K562 (cell line): ENCODE data around the gene USP20. TPM values are rescaled to one million over a fixed set of nuclear protein-coding genes. Genes with fewer than 3 reads are reported as not detected.

Experiments
- ARID1B ChIP-seq: fragments of 450-650 bp; IDR thresholded peaks from 2 replicates; pipeline ENCODE4 v1.6.1; 2016; ENCODE audit warnings: antibody characterized with exemption, mild to moderate bottlenecking, inconsistent platforms
- C11orf30 ChIP-seq: fragments of 450-650 bp; IDR thresholded peaks from 2 replicates; pipeline ENCODE4 v1.6.1; 2016; ENCODE audit warnings: low read depth, mild to moderate bottlenecking
- COPS2 ChIP-seq: fragments of 450-650 bp; conservative IDR thresholded peaks from 2 replicates; pipeline ENCODE4 v1.6.1; 2016; ENCODE audit warnings: mild to moderate bottlenecking, moderate library complexity
- EZH2 ChIP-seq: IDR thresholded peaks from 2 replicates; pipeline ENCODE4 v1.6.1; 2012; ENCODE audit warnings: low read depth, mild to moderate bottlenecking, inconsistent platforms, low read length, borderline replicate concordance
- HMG20A ChIP-seq: fragments of 450-650 bp; formaldehyde crosslinking; conservative IDR thresholded peaks from 2 replicates; pipeline ENCODE4 v1.4.0; 2020; ENCODE audit warnings: mild to moderate bottlenecking, mixed read lengths
- NELFE ChIP-seq: IDR thresholded peaks from 2 replicates; pipeline ENCODE4 v1.6.1; 2011; ENCODE audit warnings: mild to moderate bottlenecking; ENCODE audit not compliant: insufficient read depth, insufficient read length
- NFATC3 ChIP-seq: fragments of 450-650 bp; IDR thresholded peaks from 2 replicates; pipeline ENCODE4 v1.6.1; 2017; ENCODE audit warnings: mild to moderate bottlenecking
- POLR3G ChIP-seq: IDR thresholded peaks from 2 replicates; pipeline ENCODE4 v1.6.1; 2011; ENCODE audit not compliant: insufficient read length, insufficient replicate concordance; ENCODE audit errors: extremely low read depth
- RAD21 ChIP-seq, 2 experiments: fragments of 250-450 bp in 1 of 2; fragments of 450-650 bp in 1 of 2; sonication (Bioruptor Pico) in 1 of 2; formaldehyde crosslinking in 1 of 2; IDR thresholded peaks in 1 of 2; conservative IDR thresholded peaks in 1 of 2; 2 replicates each; pipeline versions ENCODE4 v1.4.0 to v1.8.0; 2020 to 2022; ENCODE audit warnings: mild to moderate bottlenecking in 2 of 2, moderate library complexity in 1 of 2
- RBM34 ChIP-seq: fragments of 200-400 bp; formaldehyde crosslinking; IDR thresholded peaks from 2 replicates; pipeline ENCODE4 v1.6.1; 2018; ENCODE audit warnings: low read length, borderline replicate concordance; ENCODE audit not compliant: insufficient read depth
- SAFB2 ChIP-seq: fragments of 200-400 bp; formaldehyde crosslinking; IDR thresholded peaks from 2 replicates; pipeline ENCODE4 v1.6.1; 2018; ENCODE audit warnings: borderline replicate concordance, low read length, low read depth, moderate library complexity; ENCODE audit not compliant: severe bottlenecking
- TCF3 ChIP-seq: sonication (generic); formaldehyde crosslinking; IDR thresholded peaks from 2 replicates; pipeline ENCODE4 v1.4.0; 2020; ENCODE audit warnings: mild to moderate bottlenecking, missing genetic modification reagents
- TEAD2 ChIP-seq: fragments of 450-650 bp; IDR thresholded peaks from 2 replicates; pipeline ENCODE4 v1.6.1; 2016; ENCODE audit warnings: missing genetic modification characterization, control low read depth, missing compliant biosample characterization
- YY1 ChIP-seq, 3 experiments: IDR thresholded peaks; 2 replicates each; pipeline ENCODE4 v1.6.1; 2011; ENCODE audit warnings: low read length in 2 of 3, mild to moderate bottlenecking in 2 of 3, moderate library complexity in 2 of 3, borderline replicate concordance in 1 of 3, control low read depth in 1 of 3, low read depth in 1 of 3; ENCODE audit not compliant: insufficient read depth in 3 of 3, insufficient replicate concordance in 2 of 3, control insufficient read depth in 1 of 3, insufficient read length in 1 of 3; ENCODE audit errors: extremely low read depth in 1 of 3
- ZKSCAN3 ChIP-seq: fragments of 250-450 bp; sonication (Bioruptor Pico); IDR thresholded peaks from 2 replicates; pipeline ENCODE4 v1.4.0; 2020
- polyA plus RNA-seq, 8 experiments: library from polyadenylated mRNA; depleted of rRNA in 4 of 8; stranded (reverse) in 5 of 8; unstranded in 3 of 8; fragments of >200 nt; fragmentation: Nextera tagmentation in 2 of 8; fragmentation: Illumina TruSeq in 1 of 8; extraction: Ambion mirVana in 2 of 8; extraction: Trizol in 1 of 8; gene quantifications; 2 replicates each; pipeline versions ENCODE4 v1.2.1 to v1.2.3, GENCODE V29; 2011 to 2014; ENCODE audit warnings: inconsistent platforms in 1 of 8, missing spikeins in 1 of 8
- total RNA-seq, 7 experiments: library from RNA; depleted of rRNA in 6 of 7; stranded (reverse); fragments of >200 nt in 6 of 7; fragmentation: Illumina TruSeq in 2 of 7; extraction: Trizol in 2 of 7; gene quantifications; 2 replicates each; pipeline versions ENCODE4 v1.2.1 to v1.2.3, GENCODE V29; 2011 to 2021; ENCODE audit warnings: low replicate concordance in 1 of 7
- TF ChIP-seq, protein P1 (sequence below): sonication (generic); formaldehyde crosslinking; IDR thresholded peaks from 2 replicates; pipeline ENCODE4 v1.8.1; 2023; ENCODE audit warnings: mild to moderate bottlenecking, missing genetic modification reagents
- TF ChIP-seq, protein P2 (sequence below): fragments of 450-650 bp; formaldehyde crosslinking; IDR thresholded peaks from 2 replicates; pipeline ENCODE4 v1.4.0; 2022; ENCODE audit warnings: mild to moderate bottlenecking, moderate library complexity
- TF ChIP-seq, protein P3 (sequence below): fragments of 450-650 bp; IDR thresholded peaks from 2 replicates; pipeline ENCODE4 v1.6.1; 2017; ENCODE audit warnings: antibody characterized with exemption
- TF ChIP-seq, protein P4 (sequence below): fragments of 250-450 bp; sonication (Bioruptor Pico); IDR thresholded peaks from 2 replicates; pipeline ENCODE4 v1.5.0; 2021
- TF ChIP-seq, protein P5 (sequence below): fragments of 250-450 bp; sonication (Bioruptor Pico); IDR thresholded peaks from 2 replicates; pipeline ENCODE4 v1.8.0; 2021; ENCODE audit warnings: mild to moderate bottlenecking, moderate library complexity

Gene USP20
- total and polyA plus RNA-seq, 9 of the 15 experiments (the other 6 are each of a cell fraction or from before 2014, with no cell fraction given), result 1.9 to 136 (median 49.1) TPM

DNA sequence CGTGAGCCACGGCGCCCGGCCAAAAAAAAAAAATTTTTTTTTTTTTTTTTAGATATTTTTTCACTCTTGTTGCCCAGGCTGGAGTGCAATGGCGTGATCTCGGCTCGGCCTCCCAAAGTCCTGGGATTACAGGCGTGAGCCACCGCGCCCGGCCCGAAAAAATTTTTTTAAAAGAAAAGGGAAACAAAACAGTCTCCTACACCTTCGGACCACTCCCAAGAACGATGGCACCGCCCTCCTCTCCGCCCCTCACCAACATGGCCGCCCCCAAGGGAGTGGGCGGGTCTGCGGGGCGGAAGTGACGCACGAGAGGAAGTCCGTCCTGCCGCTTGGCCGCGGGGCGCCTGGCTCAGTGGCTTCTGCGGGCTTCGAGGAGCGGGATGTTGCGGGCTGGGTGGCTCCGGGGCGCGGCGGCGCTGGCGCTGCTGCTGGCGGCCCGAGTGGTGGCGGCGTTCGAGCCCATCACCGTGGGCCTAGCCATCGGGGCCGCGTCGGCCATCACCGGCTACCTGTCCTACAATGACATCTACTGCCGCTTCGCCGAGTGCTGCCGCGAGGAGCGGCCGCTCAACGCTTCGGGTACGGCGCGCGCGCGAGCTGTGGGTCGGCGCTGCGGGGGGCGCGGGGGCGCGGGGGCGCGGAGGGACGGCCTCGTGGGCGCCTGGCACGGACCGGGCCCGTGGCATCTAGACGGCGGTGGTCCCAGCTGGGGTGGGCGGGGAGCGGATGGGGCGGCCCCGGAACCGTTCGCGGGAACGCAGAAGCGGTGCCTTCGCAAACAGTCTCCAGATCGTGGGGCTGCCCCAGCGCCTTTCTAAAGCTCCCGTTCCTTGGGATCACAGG lies 32.2 kb upstream of the USP20 start, which contains the start of gene TOR1B (continued):
- TF ChIP-seq, protein P1, sequence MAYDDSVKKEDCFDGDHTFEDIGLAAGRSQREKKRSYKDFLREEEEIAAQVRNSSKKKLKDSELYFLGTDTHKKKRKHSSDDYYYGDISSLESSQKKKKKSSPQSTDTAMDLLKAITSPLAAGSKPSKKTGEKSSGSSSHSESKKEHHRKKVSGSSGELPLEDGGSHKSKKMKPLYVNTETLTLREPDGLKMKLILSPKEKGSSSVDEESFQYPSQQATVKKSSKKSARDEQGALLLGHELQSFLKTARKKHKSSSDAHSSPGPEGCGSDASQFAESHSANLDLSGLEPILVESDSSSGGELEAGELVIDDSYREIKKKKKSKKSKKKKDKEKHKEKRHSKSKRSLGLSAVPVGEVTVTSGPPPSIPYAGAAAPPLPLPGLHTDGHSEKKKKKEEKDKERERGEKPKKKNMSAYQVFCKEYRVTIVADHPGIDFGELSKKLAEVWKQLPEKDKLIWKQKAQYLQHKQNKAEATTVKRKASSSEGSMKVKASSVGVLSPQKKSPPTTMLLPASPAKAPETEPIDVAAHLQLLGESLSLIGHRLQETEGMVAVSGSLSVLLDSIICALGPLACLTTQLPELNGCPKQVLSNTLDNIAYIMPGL (CRISPR knock-in tag), result no peak
- TF ChIP-seq POLR3G, result no peak
- no peak for TF ChIP-seq EZH2
- TF ChIP-seq NELFE, result no peak
- TF ChIP-seq ZKSCAN3 (CRISPR knock-in tag), result no peak
- no peak for TF ChIP-seq TCF3
- TF ChIP-seq HMG20A (CRISPR knock-in tag), result no peak
- TF ChIP-seq ARID1B, result no peak; the same call in 1 of the 2 replicates
- no peak for TF ChIP-seq SAFB2
- TF ChIP-seq, protein P2, sequence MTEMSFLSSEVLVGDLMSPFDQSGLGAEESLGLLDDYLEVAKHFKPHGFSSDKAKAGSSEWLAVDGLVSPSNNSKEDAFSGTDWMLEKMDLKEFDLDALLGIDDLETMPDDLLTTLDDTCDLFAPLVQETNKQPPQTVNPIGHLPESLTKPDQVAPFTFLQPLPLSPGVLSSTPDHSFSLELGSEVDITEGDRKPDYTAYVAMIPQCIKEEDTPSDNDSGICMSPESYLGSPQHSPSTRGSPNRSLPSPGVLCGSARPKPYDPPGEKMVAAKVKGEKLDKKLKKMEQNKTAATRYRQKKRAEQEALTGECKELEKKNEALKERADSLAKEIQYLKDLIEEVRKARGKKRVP (CRISPR knock-in tag), result no peak
- TF ChIP-seq, protein P3, sequence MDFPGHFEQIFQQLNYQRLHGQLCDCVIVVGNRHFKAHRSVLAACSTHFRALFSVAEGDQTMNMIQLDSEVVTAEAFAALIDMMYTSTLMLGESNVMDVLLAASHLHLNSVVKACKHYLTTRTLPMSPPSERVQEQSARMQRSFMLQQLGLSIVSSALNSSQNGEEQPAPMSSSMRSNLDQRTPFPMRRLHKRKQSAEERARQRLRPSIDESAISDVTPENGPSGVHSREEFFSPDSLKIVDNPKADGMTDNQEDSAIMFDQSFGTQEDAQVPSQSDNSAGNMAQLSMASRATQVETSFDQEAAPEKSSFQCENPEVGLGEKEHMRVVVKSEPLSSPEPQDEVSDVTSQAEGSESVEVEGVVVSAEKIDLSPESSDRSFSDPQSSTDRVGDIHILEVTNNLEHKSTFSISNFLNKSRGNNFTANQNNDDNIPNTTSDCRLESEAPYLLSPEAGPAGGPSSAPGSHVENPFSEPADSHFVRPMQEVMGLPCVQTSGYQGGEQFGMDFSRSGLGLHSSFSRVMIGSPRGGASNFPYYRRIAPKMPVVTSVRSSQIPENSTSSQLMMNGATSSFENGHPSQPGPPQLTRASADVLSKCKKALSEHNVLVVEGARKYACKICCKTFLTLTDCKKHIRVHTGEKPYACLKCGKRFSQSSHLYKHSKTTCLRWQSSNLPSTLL, result no peak
- TF ChIP-seq, protein P4, sequence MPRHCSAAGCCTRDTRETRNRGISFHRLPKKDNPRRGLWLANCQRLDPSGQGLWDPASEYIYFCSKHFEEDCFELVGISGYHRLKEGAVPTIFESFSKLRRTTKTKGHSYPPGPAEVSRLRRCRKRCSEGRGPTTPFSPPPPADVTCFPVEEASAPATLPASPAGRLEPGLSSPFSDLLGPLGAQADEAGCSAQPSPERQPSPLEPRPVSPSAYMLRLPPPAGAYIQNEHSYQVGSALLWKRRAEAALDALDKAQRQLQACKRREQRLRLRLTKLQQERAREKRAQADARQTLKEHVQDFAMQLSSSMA, result no peak
- peak; percentile 99 to 100 (median 99) for TF ChIP-seq YY1 (IDR thresholded peaks at IDR 0.05; ENCODE audit: borderline replicate concordance in 1 of 3, control insufficient read depth in 1 of 3, extremely low read depth in 1 of 3, insufficient read depth in 3 of 3, insufficient read length in 1 of 3, insufficient replicate concordance in 2 of 3, low read depth in 1 of 3, low read length in 2 of 3)
- no peak for TF ChIP-seq COPS2
- TF ChIP-seq RBM34, result peak; percentile 70; the same call in 1 of the 2 replicates
- no peak; the same call in 1 of the 2 replicates for TF ChIP-seq C11orf30
- TF ChIP-seq TEAD2 (tag), result no peak
- peak in 1 of 2 experiments; percentile 32; a peak in 1 of 4 replicates for TF ChIP-seq RAD21 (CRISPR knock-in tag; conservative IDR thresholded peaks at IDR 0.05 in 1 of 2, IDR thresholded peaks at IDR 0.05 in 1 of 2)
- TF ChIP-seq, protein P5, sequence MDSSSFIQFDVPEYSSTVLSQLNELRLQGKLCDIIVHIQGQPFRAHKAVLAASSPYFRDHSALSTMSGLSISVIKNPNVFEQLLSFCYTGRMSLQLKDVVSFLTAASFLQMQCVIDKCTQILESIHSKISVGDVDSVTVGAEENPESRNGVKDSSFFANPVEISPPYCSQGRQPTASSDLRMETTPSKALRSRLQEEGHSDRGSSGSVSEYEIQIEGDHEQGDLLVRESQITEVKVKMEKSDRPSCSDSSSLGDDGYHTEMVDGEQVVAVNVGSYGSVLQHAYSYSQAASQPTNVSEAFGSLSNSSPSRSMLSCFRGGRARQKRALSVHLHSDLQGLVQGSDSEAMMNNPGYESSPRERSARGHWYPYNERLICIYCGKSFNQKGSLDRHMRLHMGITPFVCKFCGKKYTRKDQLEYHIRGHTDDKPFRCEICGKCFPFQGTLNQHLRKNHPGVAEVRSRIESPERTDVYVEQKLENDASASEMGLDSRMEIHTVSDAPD (CRISPR knock-in tag), result no peak
- no peak for TF ChIP-seq NFATC3
